ENCODE results near the gene RGL2.

RGL2 gene

DNA sequence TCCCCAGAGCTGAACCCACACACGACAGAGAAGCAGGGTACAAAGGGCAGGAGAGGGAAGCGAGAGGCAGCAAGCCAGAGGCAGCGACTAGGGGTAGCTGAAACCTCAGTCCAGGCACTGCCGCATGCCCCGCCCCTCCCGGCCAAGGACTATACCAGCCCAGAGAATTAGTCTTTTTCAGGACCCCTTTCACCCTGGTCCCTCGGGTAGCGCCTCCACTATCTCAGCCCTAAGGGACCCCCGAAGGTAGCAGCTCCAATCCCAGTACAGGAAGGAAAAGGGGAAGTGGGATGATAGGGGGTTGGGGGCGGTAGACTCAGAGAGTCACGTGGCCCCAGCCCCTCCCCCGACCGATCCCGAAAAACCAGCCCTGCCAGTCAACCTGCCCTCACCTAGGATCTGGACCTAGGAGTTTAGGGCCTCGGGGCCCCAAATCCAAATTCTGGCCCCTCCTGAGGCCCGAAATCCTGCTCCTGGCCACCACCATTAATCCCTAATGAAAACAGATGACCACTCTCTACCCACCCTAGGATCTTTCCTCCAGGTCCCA, 1.3 kb downstream of the RGL2 start:
- Histone ChIP-seq H3K9me2 (ENCODE audit: low read depth, low read length) (no peaks in the 10 kb centered on the region), H3K4me1 (ENCODE audit: insufficient read depth, low read length, severe bottlenecking) (peaks cover 13% of the 10 kb centered on the region), H3K36me3 (ENCODE audit: insufficient read depth, low read length) (peaks cover 21% of the 10 kb centered on the region; the same call in 1 of the 2 replicates), H2AFZ (ENCODE audit: low read length) (no peak overlapping the region), H3K4me3 (ENCODE audit: low read depth, low read length, poor library complexity, severe bottlenecking) (peak overlapping the region; percentile 72), H3K9ac (ENCODE audit: low read length) (peak overlapping the region; percentile 30; the same call in 1 of the 2 replicates), H4K20me1 (ENCODE audit: insufficient read depth, low read length) (no peaks in the 10 kb centered on the region), H3K27me3 (ENCODE audit: insufficient read depth, low read length) (no peaks in the 10 kb centered on the region), H3F3A (ENCODE audit: insufficient read depth, low read length) (0 out of 2 replicates have a peak, but pooled peaks cover 5% of the 10 kb centered on the region), H3K27ac (ENCODE audit: low read depth, low read length, poor library complexity, severe bottlenecking) (no peak overlapping the region), H3K79me2 (ENCODE audit: insufficient read depth, low read length) (no peaks in the 10 kb centered on the region), H3K4me2 (ENCODE audit: low read length) (peak overlapping the region; percentile 70), H3K9me3 (ENCODE audit: low read length) (no peaks in the 10 kb centered on the region)
- TF ChIP-seq EZH2 (IDR thresholded peaks at IDR 0.05; ENCODE audit: borderline replicate concordance, low read length): no peak
- TF ChIP-seq, protein P1, sequence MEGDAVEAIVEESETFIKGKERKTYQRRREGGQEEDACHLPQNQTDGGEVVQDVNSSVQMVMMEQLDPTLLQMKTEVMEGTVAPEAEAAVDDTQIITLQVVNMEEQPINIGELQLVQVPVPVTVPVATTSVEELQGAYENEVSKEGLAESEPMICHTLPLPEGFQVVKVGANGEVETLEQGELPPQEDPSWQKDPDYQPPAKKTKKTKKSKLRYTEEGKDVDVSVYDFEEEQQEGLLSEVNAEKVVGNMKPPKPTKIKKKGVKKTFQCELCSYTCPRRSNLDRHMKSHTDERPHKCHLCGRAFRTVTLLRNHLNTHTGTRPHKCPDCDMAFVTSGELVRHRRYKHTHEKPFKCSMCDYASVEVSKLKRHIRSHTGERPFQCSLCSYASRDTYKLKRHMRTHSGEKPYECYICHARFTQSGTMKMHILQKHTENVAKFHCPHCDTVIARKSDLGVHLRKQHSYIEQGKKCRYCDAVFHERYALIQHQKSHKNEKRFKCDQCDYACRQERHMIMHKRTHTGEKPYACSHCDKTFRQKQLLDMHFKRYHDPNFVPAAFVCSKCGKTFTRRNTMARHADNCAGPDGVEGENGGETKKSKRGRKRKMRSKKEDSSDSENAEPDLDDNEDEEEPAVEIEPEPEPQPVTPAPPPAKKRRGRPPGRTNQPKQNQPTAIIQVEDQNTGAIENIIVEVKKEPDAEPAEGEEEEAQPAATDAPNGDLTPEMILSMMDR (IDR thresholded peaks at IDR 0.05; ENCODE audit: low read length): no peak

DNA sequence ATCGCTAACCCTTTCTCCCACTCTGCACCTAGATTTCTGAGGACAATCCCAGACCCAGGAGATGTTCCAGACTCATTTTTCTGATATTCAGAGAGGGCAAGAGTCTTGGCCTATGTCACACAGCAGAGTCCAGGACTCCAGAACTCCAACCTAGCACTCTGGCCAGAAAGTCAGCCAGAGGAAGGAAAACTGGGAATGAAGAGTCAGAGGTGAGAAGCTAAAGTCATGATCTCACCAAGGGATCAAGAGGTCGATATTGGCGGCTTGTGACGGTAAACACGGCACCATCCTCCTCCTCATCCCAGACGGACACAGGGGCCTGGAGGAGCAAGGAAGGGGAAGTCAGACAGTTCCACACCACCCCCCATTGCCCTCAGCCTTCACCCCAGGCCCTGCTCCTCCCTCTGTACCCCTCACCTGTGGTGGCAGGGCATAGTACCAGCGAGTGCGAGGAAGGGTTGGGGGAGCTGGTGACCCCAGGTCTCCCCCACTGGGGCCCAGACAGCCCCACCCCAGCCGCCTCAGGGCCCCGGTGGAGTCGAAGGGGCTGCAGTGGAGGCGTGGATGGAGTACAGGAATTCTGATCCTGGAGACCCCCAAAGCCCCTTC, 1.8 kb downstream of the RGL2 start:
- no peak overlapping the region for H2AFZ ChIP-seq (ENCODE audit: low read length)
- peaks cover 13% of the 10 kb centered on the region for H3K4me1 ChIP-seq (ENCODE audit: insufficient read depth, low read length, severe bottlenecking)
- H3K9me2 ChIP-seq (ENCODE audit: low read depth, low read length): no peaks in the 10 kb centered on the region
- no peak overlapping the region for H3K4me3 ChIP-seq (ENCODE audit: low read depth, low read length, poor library complexity, severe bottlenecking)
- no peak for TF ChIP-seq EZH2 (IDR thresholded peaks at IDR 0.05; ENCODE audit: borderline replicate concordance, low read length)
- TF ChIP-seq, protein P1 (IDR thresholded peaks at IDR 0.05; ENCODE audit: low read length): no peak
- H3K9ac ChIP-seq (ENCODE audit: low read length): no peak overlapping the region
- no peaks in the 10 kb centered on the region for H3K79me2 ChIP-seq (ENCODE audit: insufficient read depth, low read length)
- H3K27me3 ChIP-seq (ENCODE audit: insufficient read depth, low read length): no peaks in the 10 kb centered on the region
- peak overlapping the region; percentile 70; the same call in 1 of the 2 replicates for H3K4me2 ChIP-seq (ENCODE audit: low read length)
- H3K9me3 ChIP-seq (ENCODE audit: low read length): no peaks in the 10 kb centered on the region
- H3K36me3 ChIP-seq (ENCODE audit: insufficient read depth, low read length): peaks cover 26% of the 10 kb centered on the region; the same call in 1 of the 2 replicates
- H4K20me1 ChIP-seq (ENCODE audit: insufficient read depth, low read length): no peaks in the 10 kb centered on the region
- H3F3A ChIP-seq (ENCODE audit: insufficient read depth, low read length): 0 out of 2 replicates have a peak, but pooled peaks cover 5% of the 10 kb centered on the region
- no peak overlapping the region for H3K27ac ChIP-seq (ENCODE audit: low read depth, low read length, poor library complexity, severe bottlenecking)

DNA sequence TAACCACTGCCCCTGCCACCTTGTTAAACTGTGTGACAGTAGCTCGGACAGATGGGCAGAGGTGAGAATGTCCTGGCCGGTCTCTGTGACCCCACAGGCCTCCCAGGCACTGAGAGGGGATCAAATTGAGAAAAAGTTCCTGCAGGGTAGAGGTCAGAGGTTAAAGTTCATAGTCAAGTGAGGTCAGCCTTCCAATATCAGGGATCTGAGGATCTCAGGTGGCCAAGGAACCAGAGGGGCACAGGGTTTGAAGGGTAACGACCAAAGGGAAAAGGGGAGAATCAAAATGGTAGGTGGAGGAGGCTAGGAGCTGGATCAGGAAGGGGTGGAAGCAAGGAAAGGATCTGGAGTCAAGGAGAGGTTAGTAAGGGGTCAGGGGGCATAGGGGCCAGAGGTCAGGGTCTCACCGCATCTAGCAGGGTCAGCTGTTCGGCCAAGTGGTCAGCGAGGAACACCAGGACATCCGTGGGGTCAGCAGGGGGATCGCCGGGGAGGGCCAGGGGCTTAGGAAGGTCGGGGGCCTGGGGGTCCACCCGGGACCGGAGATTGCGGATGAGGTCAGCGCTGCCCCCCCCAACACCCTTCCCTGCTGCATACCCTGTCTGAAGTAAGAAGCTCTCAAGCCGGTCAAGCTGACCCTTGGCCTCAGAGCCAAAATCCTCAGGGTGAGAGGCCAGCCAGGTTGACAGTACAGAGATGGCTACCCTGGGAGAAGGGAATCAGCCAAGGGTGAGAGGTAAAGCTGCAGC, 2.9 kb downstream of the RGL2 start:
- H3K4me3 ChIP-seq (ENCODE audit: low read depth, low read length, poor library complexity, severe bottlenecking): no peak overlapping the region
- H2AFZ ChIP-seq (ENCODE audit: low read length): no peak overlapping the region
- H3K79me2 ChIP-seq (ENCODE audit: insufficient read depth, low read length): no peaks in the 10 kb centered on the region; the same call in 1 of the 2 replicates
- no peak overlapping the region for H3K4me2 ChIP-seq (ENCODE audit: low read length)
- no peaks in the 10 kb centered on the region for H4K20me1 ChIP-seq (ENCODE audit: insufficient read depth, low read length)
- no peak overlapping the region for H3K27ac ChIP-seq (ENCODE audit: low read depth, low read length, poor library complexity, severe bottlenecking)
- no peaks in the 10 kb centered on the region for H3K9me2 ChIP-seq (ENCODE audit: low read depth, low read length)
- peaks cover 17% of the 10 kb centered on the region for H3K4me1 ChIP-seq (ENCODE audit: insufficient read depth, low read length, severe bottlenecking)
- no peaks in the 10 kb centered on the region for H3K27me3 ChIP-seq (ENCODE audit: insufficient read depth, low read length)
- H3K9me3 ChIP-seq (ENCODE audit: low read length): no peaks in the 10 kb centered on the region
- H3K9ac ChIP-seq (ENCODE audit: low read length): no peak overlapping the region
- TF ChIP-seq, protein P1 (IDR thresholded peaks at IDR 0.05; ENCODE audit: low read length): no peak
- TF ChIP-seq EZH2 (IDR thresholded peaks at IDR 0.05; ENCODE audit: borderline replicate concordance, low read length): no peak
- peaks cover 30% of the 10 kb centered on the region; the same call in 1 of the 2 replicates for H3K36me3 ChIP-seq (ENCODE audit: insufficient read depth, low read length)
- H3F3A ChIP-seq (ENCODE audit: insufficient read depth, low read length): no peaks in the 10 kb centered on the region

Measured in OCI-LY1 (cell line).